ENCODE results near the gene IGF1R. TPM values are rescaled to one million over a fixed set of nuclear protein-coding genes. Genes with fewer than 3 reads are reported as not detected.

The IGF1R gene
- total RNA-seq, 2 experiments from 2014 or later, result 22.8 to 24.7 TPM

DNA sequence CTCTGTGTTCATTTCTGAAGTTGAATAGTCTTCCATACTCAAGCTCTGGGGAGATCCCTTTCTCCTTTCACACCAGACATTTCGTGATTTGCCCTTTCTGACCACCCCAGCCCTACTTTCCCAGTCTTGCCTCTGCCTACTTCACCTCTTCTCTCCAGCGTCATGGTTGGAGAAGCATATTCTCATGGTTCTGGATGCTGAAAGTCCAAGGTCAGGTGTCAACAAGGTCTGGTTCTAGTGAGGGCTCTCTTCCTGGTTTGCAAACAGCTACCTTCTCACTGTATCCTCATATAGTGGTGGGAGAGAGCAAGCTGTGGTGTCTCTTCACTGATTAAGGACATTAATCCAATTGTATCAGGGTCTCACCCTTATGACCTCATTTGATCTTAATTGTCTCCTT lies 169.4 kb downstream of the IGF1R start:
- H3K4me1 Mint-ChIP-seq (ENCODE audit: low read depth), result no peaks in the 10 kb centered on the region
- no peak overlapping the region for H3K27ac Mint-ChIP-seq
- ATAC-seq (no peak), DNase-seq (no peak)
- POLR2A ChIA-PET, result no interaction called here
- H3K9me3 Mint-ChIP-seq, result peaks cover 4% of the 10 kb centered on the region
- H3K4me3 Mint-ChIP-seq, result no peak overlapping the region
- H3K27me3 Mint-ChIP-seq, result no peaks in the 10 kb centered on the region
- H3K36me3 Mint-ChIP-seq (ENCODE audit: low read depth), result peaks cover 28% of the 10 kb centered on the region
- TF ChIP-seq, protein P1, sequence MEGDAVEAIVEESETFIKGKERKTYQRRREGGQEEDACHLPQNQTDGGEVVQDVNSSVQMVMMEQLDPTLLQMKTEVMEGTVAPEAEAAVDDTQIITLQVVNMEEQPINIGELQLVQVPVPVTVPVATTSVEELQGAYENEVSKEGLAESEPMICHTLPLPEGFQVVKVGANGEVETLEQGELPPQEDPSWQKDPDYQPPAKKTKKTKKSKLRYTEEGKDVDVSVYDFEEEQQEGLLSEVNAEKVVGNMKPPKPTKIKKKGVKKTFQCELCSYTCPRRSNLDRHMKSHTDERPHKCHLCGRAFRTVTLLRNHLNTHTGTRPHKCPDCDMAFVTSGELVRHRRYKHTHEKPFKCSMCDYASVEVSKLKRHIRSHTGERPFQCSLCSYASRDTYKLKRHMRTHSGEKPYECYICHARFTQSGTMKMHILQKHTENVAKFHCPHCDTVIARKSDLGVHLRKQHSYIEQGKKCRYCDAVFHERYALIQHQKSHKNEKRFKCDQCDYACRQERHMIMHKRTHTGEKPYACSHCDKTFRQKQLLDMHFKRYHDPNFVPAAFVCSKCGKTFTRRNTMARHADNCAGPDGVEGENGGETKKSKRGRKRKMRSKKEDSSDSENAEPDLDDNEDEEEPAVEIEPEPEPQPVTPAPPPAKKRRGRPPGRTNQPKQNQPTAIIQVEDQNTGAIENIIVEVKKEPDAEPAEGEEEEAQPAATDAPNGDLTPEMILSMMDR (IDR thresholded peaks at IDR 0.05), result no peak
- CTCF ChIA-PET, result no interaction called here
- intact Hi-C loops (cut with micrococcal nuclease), result no loop called here

DNA sequence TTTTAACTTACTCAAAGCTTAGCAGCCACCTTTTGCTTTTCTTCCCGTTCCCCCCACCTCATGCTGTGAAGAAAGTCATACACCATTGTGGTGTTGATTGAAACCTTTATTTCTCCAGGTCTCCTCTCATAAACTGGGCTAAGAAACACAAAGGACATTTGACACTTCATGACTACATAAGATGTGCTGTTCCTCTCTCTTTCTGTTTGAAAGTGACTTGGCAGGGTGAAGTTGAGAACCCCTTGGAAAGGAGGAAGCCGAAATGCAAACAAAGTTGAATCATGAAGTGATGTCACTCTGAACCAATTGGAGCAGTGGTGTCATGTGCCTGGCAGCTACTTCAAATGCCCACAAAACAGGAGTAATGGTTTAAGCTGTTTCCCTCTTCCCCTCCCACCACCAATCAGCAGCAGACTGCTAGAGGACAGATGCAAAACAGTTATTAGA lies 174.7 kb downstream of the IGF1R start:
- peaks cover 17% of the 10 kb centered on the region for H3K9me3 Mint-ChIP-seq
- POLR2A ChIA-PET, result no interaction called here
- no peak for DNase-seq
- no peak overlapping the region for H3K27ac Mint-ChIP-seq
- H3K4me1 Mint-ChIP-seq (ENCODE audit: low read depth), result peaks cover 5% of the 10 kb centered on the region
- intact Hi-C loops (cut with micrococcal nuclease), result no loop called here
- CTCF ChIA-PET, result interaction anchor here (1.3 kb wide), 1 partner anchor 44 kb away, joined by 3 read pairs; no protein-coding TSS in a partner anchor
- H3K36me3 Mint-ChIP-seq (ENCODE audit: low read depth), result peaks cover 43% of the 10 kb centered on the region
- H3K4me3 Mint-ChIP-seq, result no peak overlapping the region
- TF ChIP-seq, protein P1 (IDR thresholded peaks at IDR 0.05), result no peak
- peak; percentile 61 for ATAC-seq
- no peaks in the 10 kb centered on the region for H3K27me3 Mint-ChIP-seq

GRCh38 chr15:98823616-98824015 lies 175.3 kb downstream of the IGF1R start:
- Mint-ChIP-seq H3K27me3 (no peaks in the 10 kb centered on the region), H3K36me3 (ENCODE audit: low read depth) (peaks cover 46% of the 10 kb centered on the region), H3K9me3 (peaks cover 19% of the 10 kb centered on the region), H3K27ac (no peak overlapping the region), H3K4me3 (no peak overlapping the region), H3K4me1 (ENCODE audit: low read depth) (peaks cover 5% of the 10 kb centered on the region)
- no peak for ATAC-seq
- intact Hi-C loops (cut with micrococcal nuclease), result no loop called here
- no peak for DNase-seq
- POLR2A ChIA-PET, result no interaction called here
- TF ChIP-seq, protein P1 (IDR thresholded peaks at IDR 0.05), result no peak
- CTCF ChIA-PET, result interaction anchor here (1.3 kb wide), 1 partner anchor 44 kb away, joined by 3 read pairs; no protein-coding TSS in a partner anchor

DNA sequence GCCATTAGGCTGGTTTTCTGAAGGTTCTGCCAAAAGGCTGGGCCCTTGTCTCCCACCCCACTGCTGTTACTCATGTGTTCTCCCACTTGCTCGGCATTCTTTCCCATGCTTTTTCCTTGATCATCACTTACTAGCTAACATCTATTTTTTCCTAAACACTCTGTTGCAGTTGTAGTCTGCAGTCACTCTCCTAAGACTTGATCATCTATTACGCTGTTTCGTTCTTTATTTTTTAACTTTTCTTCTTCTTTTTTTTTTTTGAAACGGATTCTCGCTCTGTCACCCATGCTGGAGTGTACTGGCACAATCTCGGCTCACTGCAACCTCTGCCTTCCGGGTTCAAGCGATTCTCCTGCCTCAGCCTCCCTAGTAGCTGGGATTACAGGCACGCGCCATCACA lies 176.3 kb downstream of the IGF1R start:
- peaks cover 48% of the 10 kb centered on the region for H3K36me3 Mint-ChIP-seq (ENCODE audit: low read depth)
- DNase-seq, result no peak
- TF ChIP-seq, protein P1 (IDR thresholded peaks at IDR 0.05), result no peak
- H3K4me3 Mint-ChIP-seq, result no peak overlapping the region
- no peaks in the 10 kb centered on the region for H3K27me3 Mint-ChIP-seq
- H3K9me3 Mint-ChIP-seq, result peaks cover 20% of the 10 kb centered on the region
- intact Hi-C loops (cut with micrococcal nuclease), result no loop called here
- no peak overlapping the region for H3K27ac Mint-ChIP-seq
- POLR2A ChIA-PET, result no interaction called here
- peaks cover 5% of the 10 kb centered on the region for H3K4me1 Mint-ChIP-seq (ENCODE audit: low read depth)
- CTCF ChIA-PET, result no interaction called here
- ATAC-seq, result no peak

GRCh38 chr15:98826658-98827057 lies 178.3 kb downstream of the IGF1R start:
- Mint-ChIP-seq H3K4me3 (no peak overlapping the region), H3K27me3 (no peaks in the 10 kb centered on the region), H3K27ac (no peak overlapping the region), H3K9me3 (peaks cover 38% of the 10 kb centered on the region), H3K36me3 (ENCODE audit: low read depth) (peaks cover 59% of the 10 kb centered on the region), H3K4me1 (ENCODE audit: low read depth) (peaks cover 5% of the 10 kb centered on the region)
- no peak for ATAC-seq
- intact Hi-C loops (cut with micrococcal nuclease), result no loop called here
- TF ChIP-seq, protein P1 (IDR thresholded peaks at IDR 0.05), result no peak
- DNase-seq, result no peak
- ChIA-PET CTCF (interaction anchor here (1.2 kb wide), 1 partner anchor 24 kb away, joined by 3 read pairs; no protein-coding TSS in a partner anchor), POLR2A (no interaction called here)

All from activated CD8-positive, alpha-beta T cell treated with anti-CD3 and anti-CD28 coated beads for 36 hours (primary cell).